WERI-Rb-1 (cell line): ENCODE measurements around the gene ARHGAP26.

Source experiments
- DNase-seq: peaks from one replicate; pipeline ENCODE4 v3.0.0-alpha.2; 2020
- H3K27ac ChIP-seq: fragments of 250-450 bp; sonication (Bioruptor Pico); 2 replicates; pipeline ENCODE4 v1.5.1; 2020; ENCODE audit warnings: mild to moderate bottlenecking, moderate library complexity
- H3K27me3 ChIP-seq: fragments of 250-450 bp; sonication (Bioruptor Pico); 2 replicates; pipeline ENCODE4 v1.5.1; 2021; ENCODE audit warnings: mild to moderate bottlenecking, low read depth, moderate library complexity; ENCODE audit not compliant: insufficient read depth, severe bottlenecking
- H3K36me3 ChIP-seq: fragments of 250-450 bp; sonication (Bioruptor Pico); 2 replicates; pipeline ENCODE4 v1.5.1; 2020; ENCODE audit warnings: mild to moderate bottlenecking, moderate library complexity
- H3K4me3 ChIP-seq: 2 replicates; pipeline ENCODE4 v1.5.1; 2011; ENCODE audit warnings: low read depth, mild to moderate bottlenecking, control low read depth, low read length
- H3K9me3 ChIP-seq: fragments of 250-450 bp; sonication (Bioruptor Pico); 2 replicates; pipeline ENCODE4 v1.5.1; 2021; ENCODE audit warnings: mild to moderate bottlenecking, moderate library complexity; ENCODE audit not compliant: severe bottlenecking
- TF ChIP-seq, protein P1 (sequence below): IDR thresholded peaks from 2 replicates; pipeline ENCODE4 v1.5.1; 2011; ENCODE audit warnings: low read depth, mild to moderate bottlenecking, control low read depth, inconsistent platforms, low read length

The ARHGAP26 gene

DNA sequence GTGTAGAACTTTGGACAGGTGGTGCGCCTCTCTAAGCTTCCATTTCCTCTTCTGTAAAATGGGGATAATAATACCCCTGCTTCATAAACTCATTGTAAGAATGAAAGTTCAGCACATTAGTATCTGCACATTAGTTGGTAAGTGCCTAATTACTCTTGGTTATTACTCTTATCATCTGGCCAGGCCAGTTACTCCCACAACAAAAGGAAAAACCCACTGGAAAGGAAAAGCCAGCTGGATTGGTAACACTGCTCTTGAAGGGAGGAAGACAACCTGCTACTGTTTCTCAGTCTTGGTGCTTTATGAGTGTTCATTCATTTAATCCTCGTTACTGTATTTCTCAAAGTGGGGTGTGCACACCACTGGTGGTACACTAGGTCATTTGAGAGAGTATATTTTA, 251.4 kb downstream of the ARHGAP26 start:
- no peaks in the 10 kb centered on the region for H3K9me3 ChIP-seq
- no peak for DNase-seq
- no peak overlapping the region for H3K4me3 ChIP-seq
- TF ChIP-seq, protein P1, sequence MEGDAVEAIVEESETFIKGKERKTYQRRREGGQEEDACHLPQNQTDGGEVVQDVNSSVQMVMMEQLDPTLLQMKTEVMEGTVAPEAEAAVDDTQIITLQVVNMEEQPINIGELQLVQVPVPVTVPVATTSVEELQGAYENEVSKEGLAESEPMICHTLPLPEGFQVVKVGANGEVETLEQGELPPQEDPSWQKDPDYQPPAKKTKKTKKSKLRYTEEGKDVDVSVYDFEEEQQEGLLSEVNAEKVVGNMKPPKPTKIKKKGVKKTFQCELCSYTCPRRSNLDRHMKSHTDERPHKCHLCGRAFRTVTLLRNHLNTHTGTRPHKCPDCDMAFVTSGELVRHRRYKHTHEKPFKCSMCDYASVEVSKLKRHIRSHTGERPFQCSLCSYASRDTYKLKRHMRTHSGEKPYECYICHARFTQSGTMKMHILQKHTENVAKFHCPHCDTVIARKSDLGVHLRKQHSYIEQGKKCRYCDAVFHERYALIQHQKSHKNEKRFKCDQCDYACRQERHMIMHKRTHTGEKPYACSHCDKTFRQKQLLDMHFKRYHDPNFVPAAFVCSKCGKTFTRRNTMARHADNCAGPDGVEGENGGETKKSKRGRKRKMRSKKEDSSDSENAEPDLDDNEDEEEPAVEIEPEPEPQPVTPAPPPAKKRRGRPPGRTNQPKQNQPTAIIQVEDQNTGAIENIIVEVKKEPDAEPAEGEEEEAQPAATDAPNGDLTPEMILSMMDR, result no peak
- H3K27ac ChIP-seq, result no peak overlapping the region
- no peaks in the 10 kb centered on the region for H3K36me3 ChIP-seq
- H3K27me3 ChIP-seq, result no peaks in the 10 kb centered on the region

DNA sequence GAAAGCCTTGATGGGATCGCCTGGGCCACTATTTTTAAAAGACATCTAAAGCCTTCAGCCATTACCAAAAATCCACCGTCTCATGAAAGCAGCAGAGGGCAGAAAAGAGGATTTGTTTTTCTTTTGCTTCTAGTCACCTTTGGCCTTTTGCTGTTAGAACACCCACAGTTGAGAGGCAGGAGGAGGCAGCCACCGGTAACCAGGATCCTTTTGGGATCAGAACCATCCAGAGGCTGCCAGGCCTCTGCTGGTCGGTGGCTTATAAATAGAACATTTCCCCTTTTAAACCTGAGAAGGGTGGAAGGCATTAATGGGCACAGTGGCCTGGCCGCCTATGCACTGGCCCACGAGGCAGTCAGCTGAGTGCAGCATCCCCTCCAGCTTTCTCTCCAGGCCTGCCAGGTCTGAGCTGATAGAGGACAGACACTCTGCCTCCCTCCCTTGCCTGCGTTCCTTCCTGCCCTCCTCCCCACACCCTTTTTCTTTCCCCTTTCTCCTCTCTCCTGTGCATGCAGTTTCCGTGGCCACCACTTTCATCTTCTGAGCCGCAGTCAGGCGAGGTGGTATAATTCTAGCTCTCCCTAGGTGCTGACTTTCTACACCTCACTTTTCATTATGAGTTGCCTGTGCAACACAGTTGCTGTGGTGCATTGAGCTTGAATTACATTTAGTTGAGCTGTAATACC, 253.4 kb downstream of the ARHGAP26 start:
- no peak for DNase-seq
- Histone ChIP-seq H3K36me3 (no peaks in the 10 kb centered on the region), H3K9me3 (no peaks in the 10 kb centered on the region), H3K27ac (no peak overlapping the region), H3K27me3 (no peaks in the 10 kb centered on the region), H3K4me3 (no peak overlapping the region)
- TF ChIP-seq, protein P1, result no peak

DNA sequence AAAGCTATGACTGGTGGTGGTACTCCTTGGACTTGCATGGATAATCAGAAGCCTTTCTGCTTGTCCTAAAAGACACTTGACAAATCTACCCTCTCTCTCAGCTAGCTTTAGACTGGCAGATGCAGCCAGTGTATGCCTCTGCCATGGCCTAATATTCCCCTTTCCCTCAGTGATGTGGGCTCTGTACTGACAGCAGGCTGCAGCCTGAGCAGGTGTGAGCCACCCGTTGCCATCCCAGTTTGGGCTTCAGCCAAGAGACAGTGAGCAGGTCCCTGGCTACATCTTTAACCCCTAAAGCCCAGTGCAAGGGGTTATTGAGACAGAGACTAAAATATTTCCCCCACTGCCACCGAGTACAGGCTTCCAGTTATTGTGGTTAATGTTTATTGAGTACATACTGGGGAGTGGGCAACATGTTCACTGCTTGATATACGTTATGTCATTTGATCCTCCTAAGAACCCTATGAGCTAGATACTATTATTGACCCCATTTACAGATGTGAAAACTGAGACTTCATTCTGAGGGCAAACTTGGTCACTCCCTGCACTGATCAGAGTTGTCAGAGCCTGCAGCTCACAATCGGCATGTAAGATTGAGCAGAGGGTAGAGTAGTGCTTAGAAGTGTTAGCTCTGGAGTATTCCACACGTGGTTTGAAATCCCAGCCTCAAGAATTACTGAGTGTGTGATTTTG, 254.2 kb downstream of the ARHGAP26 start:
- Histone ChIP-seq H3K36me3 (no peaks in the 10 kb centered on the region), H3K27me3 (no peaks in the 10 kb centered on the region), H3K9me3 (no peaks in the 10 kb centered on the region), H3K27ac (no peak overlapping the region), H3K4me3 (no peak overlapping the region)
- TF ChIP-seq, protein P1, result no peak
- no peak for DNase-seq

DNA sequence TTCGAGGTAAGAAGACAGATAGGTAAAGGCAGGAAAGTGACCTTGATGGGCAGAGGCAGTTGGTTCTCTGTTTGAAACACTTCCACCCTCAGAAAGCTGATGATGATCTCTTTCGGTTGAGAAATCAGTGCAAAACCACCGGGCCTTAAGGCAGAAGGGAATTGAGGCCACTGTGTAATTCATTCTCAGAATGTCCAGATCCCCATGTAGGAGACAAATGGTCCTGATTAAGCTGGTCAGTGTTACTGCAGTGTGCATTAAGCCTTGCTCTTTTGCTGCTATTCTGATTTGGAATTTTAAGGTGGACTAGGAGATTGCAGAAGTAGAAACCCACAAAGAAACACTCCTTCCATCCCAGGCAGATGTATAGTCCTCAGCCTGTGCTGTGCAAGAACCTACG, 255.2 kb downstream of the ARHGAP26 start:
- TF ChIP-seq, protein P1, result no peak
- Histone ChIP-seq H3K27me3 (no peaks in the 10 kb centered on the region), H3K4me3 (no peak overlapping the region), H3K27ac (no peak overlapping the region), H3K9me3 (no peaks in the 10 kb centered on the region), H3K36me3 (no peaks in the 10 kb centered on the region)
- DNase-seq, result no peak

DNA sequence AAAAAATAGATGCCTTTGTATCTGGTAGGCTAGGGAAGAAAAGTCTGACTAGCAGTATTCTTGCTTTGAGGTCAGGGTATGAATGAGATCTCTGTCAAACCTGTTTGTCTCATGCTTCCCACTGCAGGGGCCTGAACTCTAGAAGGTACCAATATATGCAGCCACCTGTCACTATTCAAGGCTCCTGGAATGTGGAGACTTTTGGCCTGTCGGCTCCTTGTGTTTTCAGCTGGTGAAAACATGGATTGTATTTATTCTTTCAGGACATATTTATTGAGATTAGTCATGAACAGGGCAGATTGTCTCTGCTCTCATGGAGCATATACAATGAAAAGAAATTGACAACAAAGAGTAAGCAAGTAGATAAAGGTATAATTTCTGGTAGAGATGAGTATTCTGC, 255.8 kb downstream of the ARHGAP26 start:
- no peaks in the 10 kb centered on the region for H3K27me3 ChIP-seq
- no peak for DNase-seq

More for the DNA sequence above, 255.8 kb downstream of the ARHGAP26 start:
- no peaks in the 10 kb centered on the region for H3K9me3 ChIP-seq
- H3K36me3 ChIP-seq, result no peaks in the 10 kb centered on the region
- H3K27ac ChIP-seq, result no peak overlapping the region
- no peak overlapping the region for H3K4me3 ChIP-seq
- TF ChIP-seq, protein P1, result no peak
